SH-SY5Y (cell line): ENCODE results near the gene SIRPB2.

Experiments used
- GATA2 ChIP-seq: IDR thresholded peaks from 2 replicates; pipeline ENCODE4 v1.6.1; 2011; ENCODE audit warnings: mild to moderate bottlenecking, low read depth, low read length
- GATA3 ChIP-seq: IDR thresholded peaks from 2 replicates; pipeline ENCODE4 v1.6.1; 2011; ENCODE audit warnings: low read depth, mild to moderate bottlenecking, low read length, moderate library complexity

GRCh38 chr20:1466211-1467081 lies 24.8 kb downstream of the SIRPB2 start, which contains the start of gene NSFL1C:
- TF ChIP-seq GATA2 (peak; percentile 19; the same call in 1 of the 2 replicates), GATA3 (no peak)
